ENCODE results near the gene CIAO3.
"Not testable (repeated sequence)": the region's sequence is repeated elsewhere in the genome, so short reads cannot be mapped to it uniquely, and the experiment has no call there.

The CIAO3 gene

GRCh38 chr16:760065-760464, 19.3 kb upstream of the CIAO3 start:
- DNase-seq = peak; percentile 5

- peak; percentile 10 for DNase-seq
Observed at GRCh38 chr16:759110-759910, 18.5 kb upstream of the CIAO3 start.

- DNase-seq = no peak
Observed at GRCh38 chr16:756428-756827, 15.6 kb upstream of the CIAO3 start.

- peak; percentile 9 for DNase-seq
Observed at GRCh38 chr16:754656-755055, 13.9 kb upstream of the CIAO3 start.

- not testable (repeated sequence) for DNase-seq
Observed at GRCh38 chr16:754121-754607, 13.4 kb upstream of the CIAO3 start.

- peak; percentile 5 for DNase-seq
Observed at GRCh38 chr16:752007-752312, 11.2 kb upstream of the CIAO3 start.

- DNase-seq = peak; percentile 22
Observed at GRCh38 chr16:751152-752006, 10.6 kb upstream of the CIAO3 start.

- DNase-seq = no peak
Observed at GRCh38 chr16:750485-750884, 9.7 kb upstream of the CIAO3 start.

GRCh38 chr16:749010-749409, 8.2 kb upstream of the CIAO3 start:
- DNase-seq = no peak

GRCh38 chr16:747978-748746, 7.4 kb upstream of the CIAO3 start:
- DNase-seq = peak; percentile 11

GRCh38 chr16:746637-747036, 5.8 kb upstream of the CIAO3 start:
- DNase-seq = no peak

GRCh38 chr16:745739-746138, 4.9 kb upstream of the CIAO3 start:
- DNase-seq = peak; percentile 6

- peak; percentile 30 for DNase-seq
Observed at GRCh38 chr16:743794-744500, 3.1 kb upstream of the CIAO3 start.

GRCh38 chr16:742894-743293, 2.1 kb upstream of the CIAO3 start:
- peak; percentile 2 for DNase-seq

GRCh38 chr16:741986-742629, 1.3 kb upstream of the CIAO3 start:
- peak; percentile 23 for DNase-seq

- DNase-seq = no peak
Observed at GRCh38 chr16:740459-740763, 386 bp downstream of the CIAO3 start.

GRCh38 chr16:739560-740458, 988 bp downstream of the CIAO3 start:
- peak; percentile 19 for DNase-seq

GRCh38 chr16:736936-737481, 3.8 kb downstream of the CIAO3 start:
- peak; percentile 23 for DNase-seq

- peak; percentile 8 for DNase-seq
Observed at GRCh38 chr16:735982-736453, 4.8 kb downstream of the CIAO3 start.
